ENCODE results near the gene ZNF773.

- no peak for TF ChIP-seq CTCF (IDR thresholded peaks at IDR 0.05)
- TF ChIP-seq POLR2A (IDR thresholded peaks at IDR 0.05) = no peak
- no peak for TF ChIP-seq POLR2AphosphoS5 (IDR thresholded peaks at IDR 0.05; ENCODE audit: insufficient read depth in 1 of 2, low read depth in 1 of 2)
Measured at GRCh38 chr19:57473646-57474045, 26.1 kb upstream of the ZNF773 start.

Data from vagina (tissue), 2 donors.